K562 (cell line): ENCODE results near the gene APLNR. TPM values are rescaled to one million over a fixed set of nuclear protein-coding genes. Genes with fewer than 3 reads are reported as not detected.
A peak's percentile ranks its signal among the peaks of the same experiment; 100 is the strongest.

Experiments used
- ARID3B ChIP-seq: fragments of 250-450 bp; sonication (Bioruptor Pico); IDR thresholded peaks from 2 replicates; pipeline ENCODE4 v1.4.0; 2020; ENCODE audit warnings: borderline replicate concordance
- BRF2 ChIP-seq: IDR thresholded peaks from 3 replicates; pipeline ENCODE4 v1.6.1; 2011; ENCODE audit warnings: borderline replicate concordance, mild to moderate bottlenecking; ENCODE audit not compliant: insufficient read length, insufficient read depth
- C11orf30 ChIP-seq: fragments of 450-650 bp; IDR thresholded peaks from 2 replicates; pipeline ENCODE4 v1.6.1; 2016; ENCODE audit warnings: low read depth, mild to moderate bottlenecking
- CCNT2 ChIP-seq: IDR thresholded peaks from 2 replicates; pipeline ENCODE4 v1.6.1; 2011; ENCODE audit warnings: borderline replicate concordance, low read depth, mild to moderate bottlenecking, moderate library complexity, mixed read lengths, low read length; ENCODE audit not compliant: insufficient read length; ENCODE audit errors: extremely low read depth
- CEBPG ChIP-seq, 3 experiments: fragments of 200-800 bp in 1 of 3; sonication (Bioruptor generic) in 1 of 3; sonication (generic) in 1 of 3; formaldehyde crosslinking in 1 of 3; IDR thresholded peaks in 2 of 3; conservative IDR thresholded peaks in 1 of 3; 2 replicates each; pipeline versions ENCODE4 v1.6.1 to v1.8.0; 2016 to 2022; ENCODE audit warnings: missing compliant biosample characterization in 2 of 3, missing genetic modification characterization in 2 of 3, mild to moderate bottlenecking in 1 of 3, missing genetic modification reagents in 1 of 3
- CREM ChIP-seq: IDR thresholded peaks from 2 replicates; pipeline ENCODE4 v1.6.1; 2014; ENCODE audit warnings: antibody characterized with exemption, low read depth
- EGR1 ChIP-seq: fragments of 450-650 bp; conservative IDR thresholded peaks from 2 replicates; pipeline ENCODE4 v1.6.1; 2017; ENCODE audit warnings: mild to moderate bottlenecking
- FOS ChIP-seq: IDR thresholded peaks from 3 replicates; pipeline ENCODE4 v1.6.1; 2011; ENCODE audit not compliant: insufficient read length; ENCODE audit errors: extremely low read depth
- GATAD2B ChIP-seq: fragments of 450-650 bp; IDR thresholded peaks from 2 replicates; pipeline ENCODE4 v1.6.1; 2017; ENCODE audit warnings: mild to moderate bottlenecking, borderline replicate concordance
- JUND ChIP-seq, 2 experiments: IDR thresholded peaks; 2 replicates in 1 of 2; 3 replicates in 1 of 2; pipeline ENCODE4 v1.6.1; 2011; ENCODE audit warnings: borderline replicate concordance in 2 of 2, low read depth in 2 of 2, low read length in 2 of 2, improper control_type of control experiment in 1 of 2, missing biosample characterization in 1 of 2, missing genetic modification characterization in 1 of 2, missing genetic modification reagents in 1 of 2
- KAT8 ChIP-seq: fragments of 450-650 bp; IDR thresholded peaks from 2 replicates; pipeline ENCODE4 v1.6.1; 2016; ENCODE audit warnings: low read depth, mild to moderate bottlenecking
- NCOA2 ChIP-seq, 2 experiments: fragments of 450-650 bp; IDR thresholded peaks; 2 replicates each; pipeline ENCODE4 v1.6.1; 2018; ENCODE audit warnings: mild to moderate bottlenecking in 2 of 2, moderate library complexity in 1 of 2; ENCODE audit not compliant: partially characterized antibody in 2 of 2
- NCOA6 ChIP-seq: fragments of 450-650 bp; IDR thresholded peaks from 2 replicates; pipeline ENCODE4 v1.6.1; 2017; ENCODE audit warnings: mild to moderate bottlenecking
- NR2C1 ChIP-seq, 2 experiments: fragments of 450-650 bp; IDR thresholded peaks; 2 replicates each; pipeline ENCODE4 v1.6.1; 2017; ENCODE audit warnings: mild to moderate bottlenecking in 2 of 2, antibody characterized with exemption in 1 of 2, inconsistent platforms in 1 of 2, missing compliant biosample characterization in 1 of 2, missing genetic modification characterization in 1 of 2
- PHTF2 ChIP-seq: fragments of 250-450 bp; sonication (Bioruptor Pico); IDR thresholded peaks from 2 replicates; pipeline ENCODE4 v1.5.0; 2021; ENCODE audit warnings: mild to moderate bottlenecking
- PRPF4 ChIP-seq: fragments of 200-400 bp; formaldehyde crosslinking; IDR thresholded peaks from one replicate; pipeline ENCODE4 v1.6.1; 2017; ENCODE audit warnings: low read length, low read depth, mild to moderate bottlenecking; ENCODE audit not compliant: insufficient read depth, poor library complexity, severe bottlenecking
- RAD21 ChIP-seq, 2 experiments: fragments of 250-450 bp in 1 of 2; fragments of 450-650 bp in 1 of 2; sonication (Bioruptor Pico) in 1 of 2; formaldehyde crosslinking in 1 of 2; IDR thresholded peaks in 1 of 2; conservative IDR thresholded peaks in 1 of 2; 2 replicates each; pipeline versions ENCODE4 v1.4.0 to v1.8.0; 2020 to 2022; ENCODE audit warnings: mild to moderate bottlenecking in 2 of 2, moderate library complexity in 1 of 2
- SMARCA4 ChIP-seq: fragments of 450-650 bp; IDR thresholded peaks from 2 replicates; pipeline ENCODE4 v1.6.1; 2016
- TAL1 ChIP-seq: fragments of 450-650 bp; IDR thresholded peaks from 2 replicates; pipeline ENCODE4 v1.6.1; 2016; ENCODE audit warnings: mild to moderate bottlenecking
- TRIM24 ChIP-seq, 2 experiments: fragments of 450-650 bp; IDR thresholded peaks; 2 replicates each; pipeline ENCODE4 v1.6.1; 2016
- ZBTB17 ChIP-seq: fragments of 450-650 bp; formaldehyde crosslinking; IDR thresholded peaks from 2 replicates; pipeline ENCODE4 v1.4.0; 2020; ENCODE audit warnings: mild to moderate bottlenecking
- ZNF41 ChIP-seq: fragments of 250-450 bp; sonication (Bioruptor Pico); conservative IDR thresholded peaks from 2 replicates; pipeline ENCODE4 v1.4.0; 2020; ENCODE audit warnings: mild to moderate bottlenecking
- ZNF699 ChIP-seq: fragments of 250-450 bp; sonication (Bioruptor Pico); IDR thresholded peaks from 2 replicates; pipeline ENCODE4 v1.8.0; 2021; ENCODE audit warnings: mild to moderate bottlenecking, moderate library complexity; ENCODE audit not compliant: insufficient replicate concordance
- polyA plus RNA-seq, 8 experiments: library from polyadenylated mRNA; depleted of rRNA in 4 of 8; stranded (reverse) in 5 of 8; unstranded in 3 of 8; fragments of >200 nt; fragmentation: Nextera tagmentation in 2 of 8; fragmentation: Illumina TruSeq in 1 of 8; extraction: Ambion mirVana in 2 of 8; extraction: Trizol in 1 of 8; gene quantifications; 2 replicates each; pipeline versions ENCODE4 v1.2.1 to v1.2.3, GENCODE V29; 2011 to 2014; ENCODE audit warnings: inconsistent platforms in 1 of 8, missing spikeins in 1 of 8
- total RNA-seq, 7 experiments: library from RNA; depleted of rRNA in 6 of 7; stranded (reverse); fragments of >200 nt in 6 of 7; fragmentation: Illumina TruSeq in 2 of 7; extraction: Trizol in 2 of 7; gene quantifications; 2 replicates each; pipeline versions ENCODE4 v1.2.1 to v1.2.3, GENCODE V29; 2011 to 2021; ENCODE audit warnings: low replicate concordance in 1 of 7
- TF ChIP-seq, protein P1 (sequence below): fragments of 250-450 bp; sonication (Bioruptor Pico); IDR thresholded peaks from 2 replicates; pipeline ENCODE4 v1.8.0; 2021; ENCODE audit warnings: moderate library complexity, mild to moderate bottlenecking, inconsistent platforms

APLNR gene
- total and polyA plus RNA-seq, 9 of the 15 experiments (the other 6 are each of a cell fraction or from before 2014, with no cell fraction given), result 0.15 to 2.0 (median 0.65) TPM

- TF ChIP-seq, protein P1, sequence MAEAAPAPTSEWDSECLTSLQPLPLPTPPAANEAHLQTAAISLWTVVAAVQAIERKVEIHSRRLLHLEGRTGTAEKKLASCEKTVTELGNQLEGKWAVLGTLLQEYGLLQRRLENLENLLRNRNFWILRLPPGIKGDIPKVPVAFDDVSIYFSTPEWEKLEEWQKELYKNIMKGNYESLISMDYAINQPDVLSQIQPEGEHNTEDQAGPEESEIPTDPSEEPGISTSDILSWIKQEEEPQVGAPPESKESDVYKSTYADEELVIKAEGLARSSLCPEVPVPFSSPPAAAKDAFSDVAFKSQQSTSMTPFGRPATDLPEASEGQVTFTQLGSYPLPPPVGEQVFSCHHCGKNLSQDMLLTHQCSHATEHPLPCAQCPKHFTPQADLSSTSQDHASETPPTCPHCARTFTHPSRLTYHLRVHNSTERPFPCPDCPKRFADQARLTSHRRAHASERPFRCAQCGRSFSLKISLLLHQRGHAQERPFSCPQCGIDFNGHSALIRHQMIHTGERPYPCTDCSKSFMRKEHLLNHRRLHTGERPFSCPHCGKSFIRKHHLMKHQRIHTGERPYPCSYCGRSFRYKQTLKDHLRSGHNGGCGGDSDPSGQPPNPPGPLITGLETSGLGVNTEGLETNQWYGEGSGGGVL (CRISPR knock-in tag), result no peak
- TF ChIP-seq C11orf30, result peak; percentile 77
- peak in 1 of 2 experiments; percentile 68 for TF ChIP-seq NCOA2 (IDR thresholded peaks at IDR 0.05; ENCODE audit: partially characterized antibody in 2 of 2)
- TF ChIP-seq BRF2, result no peak
- TF ChIP-seq PHTF2 (CRISPR knock-in tag), result no peak
- TF ChIP-seq RAD21 (CRISPR knock-in tag; conservative IDR thresholded peaks at IDR 0.05 in 1 of 2, IDR thresholded peaks at IDR 0.05 in 1 of 2), result peak in 1 of 2 experiments; percentile 6; a peak in 1 of 4 replicates
- TF ChIP-seq CCNT2, result no peak
- TF ChIP-seq ZBTB17 (CRISPR knock-in tag), result no peak
- TF ChIP-seq PRPF4, result no peak
- TF ChIP-seq ARID3B (CRISPR knock-in tag), result no peak
- no peak for TF ChIP-seq CREM
- TF ChIP-seq FOS, result no peak
- no peak for TF ChIP-seq CEBPG (CRISPR knock-in tag; IDR thresholded peaks at IDR 0.05)
- TF ChIP-seq CEBPG (tag; conservative IDR thresholded peaks at IDR 0.05 in 1 of 2, IDR thresholded peaks at IDR 0.05 in 1 of 2), result no peak
- TF ChIP-seq JUND (IDR thresholded peaks at IDR 0.05; ENCODE audit: borderline replicate concordance, low read depth, low read length), result no peak
- no peak for TF ChIP-seq JUND (tag; IDR thresholded peaks at IDR 0.05; ENCODE audit: borderline replicate concordance, low read depth, low read length)
- no peak for TF ChIP-seq NCOA6
- no peak for TF ChIP-seq KAT8
- TF ChIP-seq TAL1, result peak; percentile 45; the same call in 1 of the 2 replicates
- TF ChIP-seq GATAD2B, result no peak
- no peak for TF ChIP-seq ZNF699
- TF ChIP-seq SMARCA4, result peak; percentile 43; the same call in 1 of the 2 replicates
- peak in 1 of 2 experiments; percentile 40; a peak in 1 of 4 replicates for TF ChIP-seq TRIM24 (IDR thresholded peaks at IDR 0.05)
- no peak for TF ChIP-seq ZNF41 (CRISPR knock-in tag)
- no peak for TF ChIP-seq NR2C1 (IDR thresholded peaks at IDR 0.05)
- TF ChIP-seq NR2C1 (tag; IDR thresholded peaks at IDR 0.05), result no peak
- no peak for TF ChIP-seq EGR1
- TF ChIP-seq, all 486 proteins: peak for 21
Observed at GRCh38 chr11:57251491-57252104, 14.5 kb upstream of the APLNR start (continued).
